ENCODE data around the gene VCAN.

- TF ChIP-seq GATA2 (IDR thresholded peaks at IDR 0.05; ENCODE audit: low read depth, low read length), result no peak
- no peak for TF ChIP-seq GATA3 (IDR thresholded peaks at IDR 0.05; ENCODE audit: low read depth, low read length)
Observed at GRCh38 chr5:83482961-83483360, 11.4 kb downstream of the VCAN start.
